Panc1 (cell line): ENCODE data around the gene MADCAM1.

ENCODE experiments used
- TCF7L2 ChIP-seq: IDR thresholded peaks from 2 replicates; pipeline ENCODE4 v1.6.1; 2011; ENCODE audit warnings: mild to moderate bottlenecking, low read depth, low read length, inconsistent platforms
- TF ChIP-seq, protein P1 (sequence below): fragments of 450-650 bp; IDR thresholded peaks from 2 replicates; pipeline ENCODE4 v1.5.1; 2017; ENCODE audit warnings: mild to moderate bottlenecking
- TF ChIP-seq, protein P2 (sequence below), 2 experiments: IDR thresholded peaks; 2 replicates each; pipeline ENCODE4 v1.6.1; 2011 to 2012; ENCODE audit warnings: low read depth in 2 of 2, control low read depth in 1 of 2, low read length in 1 of 2, mild to moderate bottlenecking in 1 of 2, moderate library complexity in 1 of 2; ENCODE audit not compliant: insufficient read depth in 1 of 2

DNA sequence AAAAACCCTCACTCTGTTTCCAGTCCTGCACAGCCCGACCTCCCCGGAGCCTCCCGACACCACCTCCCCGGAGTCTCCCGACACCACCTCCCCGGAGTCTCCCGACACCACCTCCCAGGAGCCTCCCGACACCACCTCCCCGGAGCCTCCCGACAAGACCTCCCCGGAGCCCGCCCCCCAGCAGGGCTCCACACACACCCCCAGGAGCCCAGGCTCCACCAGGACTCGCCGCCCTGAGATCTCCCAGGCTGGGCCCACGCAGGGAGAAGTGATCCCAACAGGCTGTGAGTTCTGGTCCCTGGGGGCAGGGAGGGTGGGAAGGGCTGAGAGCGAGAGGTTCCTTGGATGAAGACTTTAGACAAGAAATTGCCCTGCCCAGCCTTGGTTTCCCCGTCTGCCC, 5.4 kb downstream of the MADCAM1 start:
- TF ChIP-seq, protein P1, sequence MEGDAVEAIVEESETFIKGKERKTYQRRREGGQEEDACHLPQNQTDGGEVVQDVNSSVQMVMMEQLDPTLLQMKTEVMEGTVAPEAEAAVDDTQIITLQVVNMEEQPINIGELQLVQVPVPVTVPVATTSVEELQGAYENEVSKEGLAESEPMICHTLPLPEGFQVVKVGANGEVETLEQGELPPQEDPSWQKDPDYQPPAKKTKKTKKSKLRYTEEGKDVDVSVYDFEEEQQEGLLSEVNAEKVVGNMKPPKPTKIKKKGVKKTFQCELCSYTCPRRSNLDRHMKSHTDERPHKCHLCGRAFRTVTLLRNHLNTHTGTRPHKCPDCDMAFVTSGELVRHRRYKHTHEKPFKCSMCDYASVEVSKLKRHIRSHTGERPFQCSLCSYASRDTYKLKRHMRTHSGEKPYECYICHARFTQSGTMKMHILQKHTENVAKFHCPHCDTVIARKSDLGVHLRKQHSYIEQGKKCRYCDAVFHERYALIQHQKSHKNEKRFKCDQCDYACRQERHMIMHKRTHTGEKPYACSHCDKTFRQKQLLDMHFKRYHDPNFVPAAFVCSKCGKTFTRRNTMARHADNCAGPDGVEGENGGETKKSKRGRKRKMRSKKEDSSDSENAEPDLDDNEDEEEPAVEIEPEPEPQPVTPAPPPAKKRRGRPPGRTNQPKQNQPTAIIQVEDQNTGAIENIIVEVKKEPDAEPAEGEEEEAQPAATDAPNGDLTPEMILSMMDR = no peak
- TF ChIP-seq, protein P2, sequence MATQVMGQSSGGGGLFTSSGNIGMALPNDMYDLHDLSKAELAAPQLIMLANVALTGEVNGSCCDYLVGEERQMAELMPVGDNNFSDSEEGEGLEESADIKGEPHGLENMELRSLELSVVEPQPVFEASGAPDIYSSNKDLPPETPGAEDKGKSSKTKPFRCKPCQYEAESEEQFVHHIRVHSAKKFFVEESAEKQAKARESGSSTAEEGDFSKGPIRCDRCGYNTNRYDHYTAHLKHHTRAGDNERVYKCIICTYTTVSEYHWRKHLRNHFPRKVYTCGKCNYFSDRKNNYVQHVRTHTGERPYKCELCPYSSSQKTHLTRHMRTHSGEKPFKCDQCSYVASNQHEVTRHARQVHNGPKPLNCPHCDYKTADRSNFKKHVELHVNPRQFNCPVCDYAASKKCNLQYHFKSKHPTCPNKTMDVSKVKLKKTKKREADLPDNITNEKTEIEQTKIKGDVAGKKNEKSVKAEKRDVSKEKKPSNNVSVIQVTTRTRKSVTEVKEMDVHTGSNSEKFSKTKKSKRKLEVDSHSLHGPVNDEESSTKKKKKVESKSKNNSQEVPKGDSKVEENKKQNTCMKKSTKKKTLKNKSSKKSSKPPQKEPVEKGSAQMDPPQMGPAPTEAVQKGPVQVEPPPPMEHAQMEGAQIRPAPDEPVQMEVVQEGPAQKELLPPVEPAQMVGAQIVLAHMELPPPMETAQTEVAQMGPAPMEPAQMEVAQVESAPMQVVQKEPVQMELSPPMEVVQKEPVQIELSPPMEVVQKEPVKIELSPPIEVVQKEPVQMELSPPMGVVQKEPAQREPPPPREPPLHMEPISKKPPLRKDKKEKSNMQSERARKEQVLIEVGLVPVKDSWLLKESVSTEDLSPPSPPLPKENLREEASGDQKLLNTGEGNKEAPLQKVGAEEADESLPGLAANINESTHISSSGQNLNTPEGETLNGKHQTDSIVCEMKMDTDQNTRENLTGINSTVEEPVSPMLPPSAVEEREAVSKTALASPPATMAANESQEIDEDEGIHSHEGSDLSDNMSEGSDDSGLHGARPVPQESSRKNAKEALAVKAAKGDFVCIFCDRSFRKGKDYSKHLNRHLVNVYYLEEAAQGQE (IDR thresholded peaks at IDR 0.05; ENCODE audit: insufficient read depth in 1 of 2, low read depth in 2 of 2, low read length in 1 of 2) = no peak
- TF ChIP-seq TCF7L2 = no peak
